ENCODE data around the gene NTSR1.

Gene NTSR1

DNA sequence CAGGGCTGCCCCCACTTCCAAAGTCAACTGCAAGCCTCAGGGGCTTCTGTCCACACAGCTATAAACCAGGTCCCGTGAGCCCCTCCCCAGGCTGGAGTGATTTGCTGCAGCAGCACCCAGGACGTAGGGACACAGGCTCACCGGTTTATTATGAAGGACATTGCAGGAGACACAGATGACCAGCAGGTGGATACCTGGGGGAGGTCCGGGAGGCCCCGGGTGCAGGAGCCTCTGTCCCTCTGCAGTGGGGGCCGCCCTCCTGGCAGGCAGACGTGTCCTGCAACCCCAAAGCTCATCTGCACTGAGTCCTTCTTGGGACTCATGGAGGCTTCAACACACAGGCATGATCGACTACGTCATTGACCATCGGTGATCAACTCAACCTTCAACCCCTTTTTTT is 14.5 kb upstream of the NTSR1 start:
- DNase-seq (ENCODE audit: low spot score), result no peak

DNA sequence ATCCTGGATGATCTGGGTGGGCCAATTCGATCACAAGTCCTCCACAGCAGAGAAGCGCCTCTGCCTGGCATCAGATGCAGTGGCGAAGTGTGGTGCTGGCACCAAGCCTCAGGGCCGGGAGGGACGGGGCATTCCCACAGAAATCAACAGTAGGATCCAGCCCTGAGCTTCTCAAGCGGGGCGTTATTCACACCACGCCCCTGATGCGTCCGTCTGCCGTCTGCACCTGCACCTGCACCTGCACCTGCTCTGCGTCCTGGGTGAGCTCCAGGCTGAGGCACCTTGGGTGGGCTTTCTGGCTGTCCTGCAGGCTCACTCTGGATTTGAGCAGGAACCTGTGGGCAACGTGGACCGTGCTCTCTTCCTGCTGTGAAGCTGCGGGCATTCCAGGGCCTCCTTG is 13.8 kb upstream of the NTSR1 start:
- no peak for DNase-seq (ENCODE audit: low spot score)

DNA sequence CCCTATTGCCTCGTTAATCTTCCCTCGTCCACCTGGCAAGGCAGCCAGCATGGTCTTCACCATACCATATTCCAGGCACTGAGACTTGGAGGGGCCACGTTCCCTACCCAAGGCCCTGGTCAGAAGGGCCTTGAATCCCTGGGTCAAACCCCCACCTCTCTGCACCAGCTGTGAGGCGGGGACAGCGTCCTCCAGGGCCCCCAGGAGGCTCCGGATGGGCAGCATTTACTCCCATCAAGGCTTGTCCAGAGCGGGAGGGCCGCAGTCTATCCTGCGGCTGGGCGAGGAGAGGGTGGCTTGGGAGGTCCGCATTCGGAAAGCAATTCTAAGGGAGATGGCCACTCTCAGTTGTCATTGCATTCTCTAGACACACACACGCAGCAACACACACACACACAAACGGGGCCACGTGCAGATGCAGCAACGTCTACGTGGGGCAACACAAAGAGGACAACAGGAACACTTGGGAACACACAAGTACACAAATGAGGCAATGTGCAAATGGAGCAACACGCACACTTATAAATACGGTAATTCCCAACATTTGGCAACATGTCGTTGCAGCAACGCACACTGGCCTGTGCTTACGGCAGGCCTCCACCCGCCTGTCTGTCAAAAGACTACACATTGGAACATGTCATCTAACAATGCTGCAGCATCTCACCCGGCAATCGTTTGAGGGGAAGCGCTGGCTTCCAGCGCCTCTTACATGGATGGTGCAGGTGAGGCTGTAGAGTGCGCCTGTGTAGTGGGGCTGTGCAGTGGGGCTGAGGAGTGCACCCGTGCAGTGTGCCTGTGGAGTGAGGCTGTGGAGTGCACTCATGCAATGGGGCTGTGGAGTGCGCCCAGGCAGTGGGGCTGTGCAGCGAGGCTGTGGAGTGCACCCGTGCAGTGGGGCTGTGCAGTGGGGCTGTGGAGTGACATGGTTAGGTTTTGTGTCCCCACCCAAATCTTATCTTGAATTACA is 12.9 kb upstream of the NTSR1 start:
- DNase-seq (ENCODE audit: low spot score), result no peak

DNA sequence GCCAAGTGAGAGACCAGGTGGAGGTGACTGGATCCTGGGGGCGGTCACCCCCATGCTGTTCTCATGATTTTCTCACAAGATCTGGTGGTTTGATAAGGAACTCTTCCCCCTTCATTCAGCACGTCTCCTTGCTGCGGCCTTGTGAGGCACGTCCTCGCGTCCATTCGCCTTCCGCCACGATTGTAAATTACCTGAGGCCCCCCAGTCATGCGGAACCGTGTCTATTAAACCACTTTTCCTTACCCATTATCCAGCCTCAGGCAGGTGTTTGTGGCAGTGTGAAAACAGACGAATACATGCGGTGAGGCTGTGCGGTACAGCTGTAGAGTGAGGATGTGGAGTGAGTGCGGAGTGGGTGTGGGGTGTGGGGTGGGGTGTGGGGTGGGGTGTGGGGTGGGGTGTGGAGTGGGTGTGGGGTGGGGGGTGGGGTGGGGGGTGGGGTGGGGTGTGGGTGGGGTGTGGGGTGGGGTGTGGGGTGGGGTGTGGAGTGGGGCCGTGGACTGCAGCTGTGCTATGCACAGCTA is 12.1 kb upstream of the NTSR1 start:
- no peak for DNase-seq (ENCODE audit: low spot score)

DNA sequence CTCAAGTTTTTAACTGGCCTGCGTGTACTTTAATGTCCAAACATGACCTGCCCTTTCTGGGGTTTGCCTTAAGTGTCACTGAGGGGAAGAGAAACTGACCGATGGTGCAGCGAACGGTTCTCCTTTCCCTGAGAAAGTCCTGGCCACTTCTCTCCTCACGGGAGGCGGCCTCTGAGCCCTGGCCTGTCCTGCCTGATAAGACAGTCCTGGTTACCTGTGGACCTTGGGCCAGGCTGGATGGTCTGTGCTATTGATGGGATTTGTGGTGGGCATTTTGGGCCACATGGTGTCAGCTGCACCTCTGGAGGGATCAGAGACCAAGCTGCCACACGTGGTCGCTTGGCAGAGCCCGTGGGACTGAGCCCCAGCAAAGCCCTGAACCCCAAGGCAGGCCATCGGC is 11.6 kb upstream of the NTSR1 start:
- no peak for DNase-seq (ENCODE audit: low spot score)

DNA sequence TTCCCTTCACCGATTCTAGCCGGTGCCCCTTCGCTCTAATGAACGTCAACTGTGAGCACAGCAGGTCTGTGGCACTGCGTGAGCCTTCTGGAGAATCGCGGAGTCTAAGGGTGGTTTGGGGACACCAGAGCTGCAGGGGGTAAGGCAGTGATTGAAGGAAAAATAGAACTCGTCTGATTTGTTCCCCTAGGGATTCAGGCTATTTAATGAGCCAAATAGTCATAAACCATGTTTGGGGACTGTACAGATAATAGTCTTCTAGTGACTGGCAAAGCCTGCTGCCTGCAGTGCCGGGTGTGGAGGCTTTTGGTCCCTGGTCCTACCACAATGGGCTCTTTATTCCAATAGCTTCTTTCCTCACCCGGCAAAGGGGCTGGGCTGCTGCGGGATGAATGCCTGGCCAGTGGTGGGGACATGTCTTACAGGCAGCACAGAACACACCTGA is 11.1 kb upstream of the NTSR1 start:
- no peak for DNase-seq (ENCODE audit: low spot score)

DNA sequence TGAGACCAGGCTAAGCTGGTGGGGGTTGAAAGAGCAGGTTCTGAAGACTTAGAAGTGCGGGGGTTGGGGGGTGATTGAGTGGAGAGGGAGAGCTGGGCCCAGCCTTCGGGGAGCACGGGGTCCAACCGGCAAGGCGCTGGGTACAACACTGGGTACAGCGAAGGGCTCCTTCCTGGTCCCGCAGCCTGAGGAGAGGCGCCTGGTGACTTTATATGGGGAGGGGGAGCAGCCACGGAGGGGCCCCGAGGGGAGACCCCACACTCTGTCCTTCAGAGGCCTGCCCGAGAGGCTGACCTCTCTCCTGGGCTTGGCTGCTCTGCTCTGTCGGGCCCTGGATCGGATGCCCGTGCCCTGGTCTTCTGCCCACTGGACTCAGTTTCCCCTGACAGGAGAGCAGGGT is 10.4 kb upstream of the NTSR1 start:
- DNase-seq (ENCODE audit: low spot score), result no peak

DNA sequence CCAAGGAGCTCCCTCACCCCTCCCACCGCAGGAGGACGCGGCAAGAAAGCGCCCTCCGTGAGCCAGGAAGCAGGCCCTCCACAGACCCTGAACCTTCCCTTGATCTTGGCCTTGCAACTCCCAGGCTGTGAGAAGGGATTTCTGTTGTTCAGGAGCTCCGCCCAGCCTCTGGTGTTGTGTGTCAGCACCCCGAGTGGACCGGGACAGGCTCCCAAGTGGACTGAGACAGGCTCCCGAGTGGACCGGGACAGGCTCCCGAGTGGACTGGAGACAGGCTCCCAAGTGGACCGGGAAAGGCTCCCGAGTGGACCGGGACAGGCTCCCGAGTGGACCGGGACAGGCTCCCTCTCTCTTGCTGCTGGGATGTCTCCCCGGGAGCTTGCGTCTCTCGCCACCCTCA is 9.3 kb upstream of the NTSR1 start:
- DNase-seq (ENCODE audit: low spot score), result no peak

DNA sequence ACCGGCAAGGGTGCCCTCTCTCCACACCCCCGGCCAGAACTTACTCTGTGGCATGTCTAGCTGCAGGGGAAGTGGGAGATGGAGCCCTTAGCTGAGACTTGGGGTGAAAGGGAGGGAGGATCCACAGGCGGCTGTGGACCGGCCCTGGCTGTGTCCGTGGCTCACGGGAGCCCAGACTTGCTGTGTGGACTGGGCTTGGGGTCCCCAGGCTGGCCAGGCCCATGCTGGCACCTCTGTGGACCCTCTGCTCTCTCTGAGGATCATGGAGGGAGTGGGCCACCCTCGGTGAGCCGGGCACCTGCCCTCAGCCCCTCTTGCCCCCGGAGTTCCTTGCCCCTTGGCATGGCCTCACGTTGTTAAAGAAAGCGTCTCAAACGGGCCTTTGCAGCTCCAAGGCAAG is 8.9 kb upstream of the NTSR1 start:
- no peak for DNase-seq (ENCODE audit: low spot score)

DNA sequence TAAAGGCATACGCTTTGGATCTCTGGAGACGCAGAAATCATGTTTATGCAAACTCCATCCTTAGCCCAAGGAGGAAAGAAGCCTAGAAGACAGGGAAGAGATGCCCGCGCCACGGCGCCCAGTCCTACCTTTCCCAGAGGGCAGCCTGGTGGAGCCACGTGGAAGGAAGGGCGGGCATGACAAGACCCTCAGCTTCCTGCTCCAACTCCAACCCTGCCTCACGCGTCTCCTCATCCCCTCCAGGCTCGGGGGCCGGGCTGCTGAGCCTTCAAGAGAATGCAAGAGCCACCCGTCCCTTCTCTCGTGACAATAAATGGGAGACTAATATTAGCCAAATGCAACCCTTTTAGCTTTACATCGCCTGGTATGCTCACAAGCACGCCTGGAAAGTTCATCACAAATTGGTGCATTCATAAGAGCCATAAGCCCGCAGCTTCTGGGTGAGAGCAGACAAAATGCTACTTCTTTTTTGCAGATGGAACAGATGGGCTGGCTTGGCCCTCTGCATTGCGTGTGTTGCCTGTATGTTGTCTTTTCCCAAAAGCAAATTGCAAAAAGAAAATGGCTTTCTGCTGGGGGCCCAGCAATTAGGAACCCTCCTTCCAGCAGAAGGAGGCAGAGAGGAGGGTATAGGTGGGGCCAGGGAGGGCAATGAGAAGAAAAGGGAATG is 8.2 kb upstream of the NTSR1 start:
- no peak for DNase-seq (ENCODE audit: low spot score)

DNA sequence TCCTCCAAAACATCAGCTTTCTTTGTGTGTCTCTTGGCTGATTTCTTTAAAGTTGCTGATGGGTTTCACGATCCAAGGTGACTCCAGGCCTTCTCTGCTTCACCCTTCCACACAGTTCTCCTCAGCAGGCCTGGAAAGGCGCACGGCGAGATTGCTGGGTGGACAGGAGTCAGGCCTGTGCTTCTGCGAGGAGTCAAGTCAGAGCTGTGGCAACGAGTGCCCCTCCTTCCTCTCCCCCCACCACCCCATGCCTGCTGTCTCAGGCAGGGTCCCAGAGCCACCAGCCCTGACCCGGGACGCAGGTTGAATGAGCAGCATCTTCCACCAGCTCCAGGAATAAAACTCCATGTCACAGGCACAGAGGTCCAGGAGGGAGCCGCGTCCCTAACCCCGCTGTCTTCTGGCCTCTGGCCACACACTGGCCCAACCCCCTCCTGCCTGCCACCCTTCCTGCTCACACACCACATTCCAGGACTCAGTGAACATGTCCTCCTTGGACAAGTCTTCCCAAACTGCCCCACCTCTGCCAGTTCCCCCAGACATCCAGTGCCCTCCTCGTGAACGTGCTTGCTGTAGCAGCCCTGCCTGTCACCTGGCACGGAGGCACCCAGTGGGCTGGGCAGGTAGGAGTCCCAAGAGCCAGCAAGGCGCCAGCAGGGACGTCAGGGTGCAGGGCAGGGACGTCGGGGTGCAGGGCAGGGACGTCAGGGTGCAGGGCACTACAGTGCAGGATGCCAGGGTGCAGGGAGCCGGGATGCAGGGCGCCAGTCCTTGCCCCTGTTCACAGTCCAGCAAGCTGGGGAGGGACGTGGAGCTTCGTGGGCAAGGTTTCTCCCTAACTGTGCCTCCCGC is 7.2 kb upstream of the NTSR1 start:
- DNase-seq (ENCODE audit: low spot score), result no peak

DNA sequence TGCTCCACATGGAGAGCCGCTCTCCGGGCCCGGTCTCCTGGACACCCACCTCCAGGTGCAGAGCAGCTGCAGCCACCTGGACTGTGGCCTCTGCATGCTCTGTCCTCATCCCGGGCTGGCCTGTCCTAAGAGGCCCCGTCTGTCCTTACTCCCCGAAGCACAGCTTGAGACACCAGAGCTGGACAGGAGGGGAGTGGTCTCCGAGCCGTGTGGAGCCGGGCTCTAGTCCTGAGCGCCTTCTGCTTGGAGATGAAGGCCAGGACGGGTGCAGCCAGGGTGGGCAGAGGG is 6.7 kb upstream of the NTSR1 start:
- DNase-seq (ENCODE audit: low spot score), result no peak

DNA sequence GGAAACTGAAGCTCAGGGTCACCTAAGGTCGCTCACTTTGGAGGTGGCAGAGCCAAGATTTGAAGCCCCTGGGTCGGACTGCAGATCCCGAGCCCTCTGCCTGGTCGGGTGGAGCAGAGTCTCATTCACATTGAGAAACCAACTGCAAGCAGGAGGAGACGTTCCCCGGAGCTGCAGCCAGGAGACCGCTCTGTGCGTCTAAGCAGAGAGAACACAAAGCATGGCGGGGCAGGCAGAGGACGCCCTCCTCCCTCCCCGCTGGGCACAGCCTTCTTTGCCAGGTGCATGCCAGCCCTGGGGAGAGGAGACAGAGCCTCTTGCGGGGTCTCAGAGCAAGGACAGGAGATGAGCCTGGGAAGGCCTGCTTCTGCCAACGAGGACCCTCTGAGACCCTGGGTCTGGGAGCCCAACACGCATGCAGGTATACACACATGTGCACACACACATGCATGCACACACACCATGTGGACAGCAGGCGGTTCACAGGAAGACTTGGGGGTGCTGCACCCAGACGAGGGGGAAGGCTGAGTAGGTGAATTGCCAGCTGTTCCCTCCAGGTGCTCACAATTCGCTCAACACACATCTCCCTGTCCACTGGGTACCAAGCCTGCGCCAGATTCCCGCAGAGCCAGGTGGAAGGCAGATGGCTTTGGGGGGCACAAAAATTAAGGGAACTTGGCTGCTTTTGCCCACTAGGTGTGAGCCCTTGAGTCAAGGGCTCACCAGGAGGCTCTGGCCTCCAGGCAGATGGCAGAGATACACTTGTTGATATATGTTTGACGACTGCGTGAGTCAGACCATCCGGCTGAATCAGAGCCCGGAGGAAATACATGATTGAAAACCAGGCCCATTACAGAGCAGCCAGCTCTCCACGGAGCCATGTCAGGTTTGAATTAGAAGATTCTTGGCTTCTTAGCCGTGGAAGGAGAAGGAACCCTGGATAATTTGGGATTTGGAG is 5.5 kb upstream of the NTSR1 start:
- no peak for DNase-seq (ENCODE audit: low spot score)

DNA sequence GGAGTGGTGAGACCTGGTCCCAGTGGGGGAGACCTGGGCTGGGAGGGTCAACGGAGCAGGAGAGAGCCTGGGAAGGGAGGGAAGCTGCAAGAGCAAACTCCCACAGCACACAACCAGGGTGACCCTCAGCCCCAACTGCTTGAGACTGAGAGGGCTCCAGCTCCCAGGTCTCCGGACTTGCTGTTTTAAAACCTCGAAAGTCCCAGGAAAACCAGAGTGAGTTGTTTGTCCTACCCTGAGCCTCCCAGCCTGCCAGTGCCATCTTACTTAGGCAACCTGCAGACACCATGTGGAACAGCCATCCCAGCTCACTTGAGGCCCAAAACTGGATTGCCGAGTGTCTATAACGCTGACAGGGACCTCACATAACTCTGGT is 4.8 kb upstream of the NTSR1 start:
- no peak for DNase-seq (ENCODE audit: low spot score)

DNA sequence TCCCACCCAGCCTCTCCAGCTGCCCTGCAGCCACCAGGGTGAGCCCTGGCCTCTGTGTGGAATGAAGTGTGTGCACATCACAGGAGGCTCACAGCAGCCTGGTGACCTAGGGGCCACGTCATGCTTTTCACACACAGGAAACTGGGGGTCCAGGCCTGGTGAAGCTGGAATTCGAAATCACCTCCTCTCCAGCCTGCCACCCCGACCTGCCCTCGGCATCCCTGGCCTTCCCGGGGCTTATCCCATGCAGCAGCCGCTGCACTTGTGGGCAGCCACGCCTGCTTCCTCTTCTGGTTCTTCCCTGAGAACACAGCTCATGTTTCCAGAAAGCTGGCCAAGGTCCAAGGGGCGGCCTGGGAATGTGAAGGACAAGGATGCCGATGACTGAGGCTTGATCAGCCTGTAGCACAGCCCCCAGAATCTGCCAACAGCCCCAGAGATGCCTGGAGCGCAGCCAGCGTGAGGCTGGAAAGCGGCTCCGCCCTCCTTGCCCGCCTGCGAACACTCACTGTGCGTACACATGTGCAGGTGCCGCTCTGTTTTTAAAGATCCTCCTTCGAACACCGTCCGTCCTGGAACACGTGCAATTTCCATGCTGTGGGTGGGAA is 4.2 kb upstream of the NTSR1 start:
- no peak for DNase-seq (ENCODE audit: low spot score)

DNA sequence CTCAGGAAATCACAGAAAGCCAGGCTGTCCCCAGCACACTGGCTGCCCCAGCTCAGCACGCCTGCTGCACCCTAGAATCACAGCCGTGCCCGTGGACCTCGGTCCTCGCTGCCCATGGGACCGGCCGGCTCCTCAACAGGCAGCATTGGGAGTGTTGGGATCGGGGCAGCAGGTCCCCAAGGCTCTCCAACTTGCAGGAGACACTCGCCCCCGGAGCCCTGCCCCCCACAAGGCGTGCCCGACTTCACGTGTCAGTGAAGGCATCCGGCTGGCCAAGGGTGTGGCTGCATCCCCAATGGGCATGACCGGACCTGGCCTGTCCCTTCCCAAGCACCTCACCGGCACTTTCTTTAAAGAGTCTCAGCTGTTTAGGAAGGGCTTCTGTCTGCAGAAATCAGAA is 3.0 kb upstream of the NTSR1 start:
- no peak for DNase-seq (ENCODE audit: low spot score)

DNA sequence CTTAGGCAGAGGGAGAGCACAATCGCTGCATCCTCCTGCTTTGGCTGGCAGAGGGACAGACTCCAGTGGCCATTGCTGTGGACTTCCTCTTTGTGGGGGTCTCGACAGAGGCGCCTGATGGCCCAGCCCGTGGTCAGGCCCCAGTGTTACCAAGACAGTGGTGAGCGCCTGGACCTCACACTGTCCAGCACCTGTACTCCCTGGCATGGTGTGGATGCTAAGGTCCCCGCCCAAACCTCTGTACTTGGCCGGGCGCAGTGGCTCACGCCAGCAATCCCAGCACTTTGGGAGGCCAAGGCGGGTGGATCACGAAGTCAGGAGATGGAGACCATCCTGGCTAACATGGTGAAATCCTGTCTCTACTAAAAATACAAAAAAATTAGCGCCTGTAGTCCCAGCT is 2.3 kb upstream of the NTSR1 start:
- no peak for DNase-seq (ENCODE audit: low spot score)

DNA sequence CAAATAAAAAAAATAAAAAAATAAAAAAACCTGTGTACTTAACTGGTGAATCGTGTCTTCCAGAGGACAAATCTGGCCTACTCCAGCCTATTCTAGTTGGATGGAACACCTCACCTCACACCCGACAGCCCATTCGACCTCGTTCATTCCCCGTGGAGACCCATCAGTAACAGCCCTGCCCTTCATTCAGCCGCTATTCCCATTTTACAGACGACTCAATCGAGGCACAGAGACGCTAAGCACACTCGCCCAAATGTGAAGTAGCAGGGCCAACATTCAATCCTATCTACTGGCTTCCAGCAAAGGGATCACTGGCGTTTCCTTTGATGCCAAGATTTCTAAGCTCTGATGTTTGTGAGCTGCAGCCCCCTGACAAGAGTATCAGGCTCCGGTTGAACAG is 1.8 kb upstream of the NTSR1 start:
- no peak for DNase-seq (ENCODE audit: low spot score)

DNA sequence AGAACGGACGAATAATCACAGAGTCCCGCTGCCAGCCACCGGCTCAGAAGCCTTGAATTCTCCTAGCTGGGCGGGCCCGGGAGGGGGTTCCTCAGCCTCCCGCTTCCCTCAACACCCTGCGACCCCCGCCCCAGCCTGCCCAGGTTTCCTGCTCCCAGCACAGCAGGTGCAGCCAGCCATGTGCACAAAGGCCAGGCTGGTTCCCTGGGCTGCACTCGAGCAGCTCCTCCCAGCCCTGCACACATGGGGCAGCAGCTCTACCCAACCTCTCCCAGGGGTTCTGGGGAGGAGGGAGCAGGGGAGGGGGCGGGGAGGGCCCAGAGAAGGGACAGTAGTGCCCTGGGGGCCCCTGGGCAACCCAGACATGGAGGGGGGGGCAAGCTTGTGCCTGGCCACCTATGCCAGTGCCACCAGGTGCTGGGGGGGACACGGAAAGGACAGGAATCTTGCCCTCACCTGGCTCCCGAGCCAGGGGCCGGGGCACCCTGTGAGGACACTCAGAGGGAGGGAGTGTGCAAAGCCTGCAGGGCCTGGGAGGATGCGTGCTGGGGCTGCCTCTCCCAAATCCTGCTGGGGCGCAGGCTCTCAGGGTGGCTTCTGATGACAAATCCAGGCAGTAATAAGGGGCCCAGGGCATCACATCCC is 1.2 kb upstream of the NTSR1 start:
- DNase-seq (ENCODE audit: low spot score), result no peak

DNA sequence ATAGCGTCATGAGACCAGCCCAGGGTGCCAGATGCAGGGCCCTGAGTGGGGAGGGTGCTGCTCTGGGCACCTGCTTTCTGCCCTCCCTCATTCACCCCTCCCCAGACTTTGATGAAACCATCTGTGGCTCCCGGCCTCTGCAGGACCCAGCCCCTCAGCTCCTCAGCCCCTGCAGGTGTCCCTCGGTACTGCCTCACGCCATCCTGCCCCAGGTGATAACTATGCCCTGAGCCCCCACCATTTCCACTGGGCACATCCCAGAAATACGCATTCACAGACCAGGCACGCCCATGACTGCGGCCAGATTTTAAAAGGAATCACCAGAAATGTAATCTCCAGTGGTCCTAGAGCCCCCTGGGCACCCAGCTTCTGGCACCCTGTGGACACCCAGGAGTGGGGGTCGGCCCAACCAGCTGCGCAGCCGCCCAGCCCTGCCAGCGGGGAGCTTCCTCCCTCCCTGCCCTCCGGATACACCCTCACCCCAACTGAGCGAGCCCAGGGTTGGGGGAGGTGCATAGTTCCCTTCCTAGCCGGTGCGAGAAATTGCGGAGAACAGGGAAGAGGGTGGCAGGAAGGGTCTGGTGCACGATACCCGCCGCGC is 615 bp upstream of the NTSR1 start:
- DNase-seq (ENCODE audit: low spot score), result peak; percentile 69

All from NAMALWA (cell line).